PC-9 (cell line): Measurements from ENCODE around the gene GALNT13. TPM values are rescaled to one million over a fixed set of nuclear protein-coding genes. Genes with fewer than 3 reads are reported as not detected.

Source experiments
- BruUV-seq: library from RNA; stranded (reverse); fragments of 400-500 nt; replicated peaks from 2 replicates; lab custom pipeline; 2021; lab: Mats Ljungman, UMichigan
- CTCF ChIA-PET: fragments of 300-600 bp; sonication (Branson Sonifier 250); formaldehyde crosslinking; loops from one replicate; lab custom pipeline; 2022; ENCODE audit warnings: antibody characterized with exemption; lab: Charles Lee
- POLR2A ChIA-PET: fragments of 300-600 bp; sonication (Branson Sonifier 250); formaldehyde crosslinking; loops from one replicate; lab custom pipeline; 2022; ENCODE audit warnings: antibody characterized with exemption; ENCODE audit not compliant: unreplicated experiment; lab: Charles Lee
- DNase-seq, 2 experiments: peaks; one replicate each; pipeline versions ENCODE4 v3.0.0 to v3.0.0-alpha.2; 2015 to 2022; ENCODE audit warnings: mixed read lengths in 1 of 2
- H2AFZ ChIP-seq: fragments of 200-600 bp; sonication (generic); 2 replicates; pipeline ENCODE4 v1.8.1; 2017; ENCODE audit warnings: antibody characterized with exemption
- H3F3A ChIP-seq: fragments of 200-600 bp; sonication (generic); 2 replicates; pipeline ENCODE4 v1.8.1; 2017; ENCODE audit warnings: antibody characterized with exemption, mild to moderate bottlenecking, low read depth; ENCODE audit not compliant: insufficient read depth
- H3K27ac ChIP-seq: fragments of 200-600 bp; sonication (generic); 2 replicates; pipeline ENCODE4 v1.6.1; 2016; ENCODE audit warnings: mixed run types
- H3K27me3 ChIP-seq: fragments of 200-600 bp; sonication (generic); 2 replicates; pipeline ENCODE4 v1.6.1; 2016; ENCODE audit warnings: low read depth, mixed run types; ENCODE audit not compliant: insufficient read depth
- H3K36me3 ChIP-seq: fragments of 200-600 bp; sonication (generic); 2 replicates; pipeline ENCODE4 v1.6.1; 2016; ENCODE audit warnings: low read depth, mixed run types
- H3K4me1 ChIP-seq: fragments of 200-600 bp; sonication (generic); replicated peaks from 2 replicates; pipeline ENCODE4 v1.6.1; 2016; ENCODE audit warnings: mixed run types; ENCODE audit not compliant: insufficient read depth
- H3K4me2 ChIP-seq: fragments of 200-600 bp; sonication (generic); 2 replicates; pipeline ENCODE4 v1.6.1; 2017; ENCODE audit warnings: mixed run types
- H3K4me3 ChIP-seq: fragments of 200-600 bp; sonication (generic); 2 replicates; pipeline ENCODE4 v1.6.1; 2016; ENCODE audit warnings: mixed run types
- H3K79me2 ChIP-seq: fragments of 200-600 bp; sonication (generic); 2 replicates; pipeline ENCODE4 v1.6.1; 2017; ENCODE audit warnings: low read depth, mixed run types
- H3K9me2 ChIP-seq: fragments of 200-600 bp; sonication (generic); 2 replicates; pipeline ENCODE4 v1.8.1; 2017; ENCODE audit warnings: mild to moderate bottlenecking; ENCODE audit not compliant: insufficient read depth
- H3K9me3 ChIP-seq: fragments of 200-600 bp; sonication (generic); 2 replicates; pipeline ENCODE4 v1.8.1; 2016; ENCODE audit warnings: low read depth; ENCODE audit not compliant: insufficient read depth
- H4K20me1 ChIP-seq: fragments of 200-600 bp; sonication (generic); 2 replicates; pipeline ENCODE4 v1.8.1; 2017; ENCODE audit not compliant: insufficient read depth
- EZH2 ChIP-seq: fragments of 200-600 bp; sonication (generic); IDR thresholded peaks from 2 replicates; pipeline ENCODE4 v1.8.0; 2017; ENCODE audit warnings: antibody characterized with exemption, low read depth
- intact Hi-C: fragments of 100-400 bp; cut with micrococcal nuclease; formaldehyde crosslinking; loops from one replicate; pipeline ENCODE4 v1.10.0; 2022; ENCODE audit not compliant: unreplicated experiment
- total RNA-seq: library from RNA; stranded (reverse); gene quantifications from 2 replicates; pipeline ENCODE4 v1.2.3, GENCODE V29; 2021
- TF ChIP-seq, protein P1 (sequence below): fragments of 200-600 bp; sonication (generic); conservative IDR thresholded peaks from 2 replicates; pipeline ENCODE4 v1.6.1; 2017; ENCODE audit warnings: mixed run types, antibody characterized with exemption, mild to moderate bottlenecking, moderate library complexity

The GALNT13 gene
- total RNA-seq, 1 experiment from 2014 or later, result 3.6 TPM

DNA sequence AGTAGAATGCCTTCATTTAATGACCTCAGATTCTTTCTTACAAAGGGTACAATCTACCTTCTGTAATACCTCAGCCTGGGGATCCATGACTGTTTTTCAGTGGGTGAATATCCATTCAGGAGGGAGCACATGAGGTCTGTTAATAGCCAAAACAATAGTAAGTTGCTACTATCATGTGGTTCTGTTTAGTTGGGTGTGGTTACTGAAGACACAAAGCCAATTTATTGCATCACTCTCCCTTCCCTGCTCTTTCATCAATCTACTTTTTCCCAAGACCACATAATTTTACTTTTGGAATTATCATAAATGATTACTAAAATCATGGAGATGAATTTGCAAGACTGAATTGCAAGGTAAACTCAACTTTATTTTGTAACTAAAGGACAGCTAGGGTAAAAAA is 254.2 kb downstream of the GALNT13 start:
- DNase-seq, result no peak
- Histone ChIP-seq H4K20me1 (no peaks in the 10 kb centered on the region), H3K4me2 (no peak overlapping the region), H3K36me3 (no peaks in the 10 kb centered on the region), H3K27me3 (no peaks in the 10 kb centered on the region), H2AFZ (no peak overlapping the region), H3F3A (no peaks in the 10 kb centered on the region), H3K4me3 (no peak overlapping the region), H3K4me1 (no peaks in the 10 kb centered on the region), H3K79me2 (no peaks in the 10 kb centered on the region), H3K27ac (no peak overlapping the region), H3K9me2 (no peaks in the 10 kb centered on the region), H3K9me3 (no peaks in the 10 kb centered on the region)
- POLR2A ChIA-PET, result no interaction called here
- CTCF ChIA-PET, result no interaction called here
- intact Hi-C loops, result no loop called here
- TF ChIP-seq, protein P1, sequence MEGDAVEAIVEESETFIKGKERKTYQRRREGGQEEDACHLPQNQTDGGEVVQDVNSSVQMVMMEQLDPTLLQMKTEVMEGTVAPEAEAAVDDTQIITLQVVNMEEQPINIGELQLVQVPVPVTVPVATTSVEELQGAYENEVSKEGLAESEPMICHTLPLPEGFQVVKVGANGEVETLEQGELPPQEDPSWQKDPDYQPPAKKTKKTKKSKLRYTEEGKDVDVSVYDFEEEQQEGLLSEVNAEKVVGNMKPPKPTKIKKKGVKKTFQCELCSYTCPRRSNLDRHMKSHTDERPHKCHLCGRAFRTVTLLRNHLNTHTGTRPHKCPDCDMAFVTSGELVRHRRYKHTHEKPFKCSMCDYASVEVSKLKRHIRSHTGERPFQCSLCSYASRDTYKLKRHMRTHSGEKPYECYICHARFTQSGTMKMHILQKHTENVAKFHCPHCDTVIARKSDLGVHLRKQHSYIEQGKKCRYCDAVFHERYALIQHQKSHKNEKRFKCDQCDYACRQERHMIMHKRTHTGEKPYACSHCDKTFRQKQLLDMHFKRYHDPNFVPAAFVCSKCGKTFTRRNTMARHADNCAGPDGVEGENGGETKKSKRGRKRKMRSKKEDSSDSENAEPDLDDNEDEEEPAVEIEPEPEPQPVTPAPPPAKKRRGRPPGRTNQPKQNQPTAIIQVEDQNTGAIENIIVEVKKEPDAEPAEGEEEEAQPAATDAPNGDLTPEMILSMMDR, result no peak
- TF ChIP-seq EZH2, result no peak
- BruUV-seq, result no TSS peak

DNA sequence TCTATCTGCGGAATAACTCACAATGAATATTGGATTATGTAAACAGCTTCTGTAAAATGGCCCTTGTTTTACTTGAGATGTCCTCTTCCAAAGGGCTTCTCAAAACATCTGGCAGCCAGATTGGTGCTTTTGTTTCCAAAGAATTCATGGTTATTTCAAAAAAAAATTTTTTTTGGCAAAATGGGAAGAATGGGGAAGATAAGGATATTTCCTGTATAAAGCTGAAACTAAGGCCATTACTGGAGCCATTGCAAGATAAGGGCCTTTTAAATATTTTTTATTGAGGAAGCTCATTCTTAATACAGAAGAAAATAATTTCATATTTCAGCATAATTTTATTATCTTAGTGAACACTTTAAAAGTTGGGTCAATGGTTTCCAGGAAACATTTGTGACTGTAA is 259.1 kb downstream of the GALNT13 start:
- DNase-seq, result no peak
- Histone ChIP-seq H2AFZ (no peak overlapping the region), H3K27ac (no peak overlapping the region), H3K4me2 (no peak overlapping the region), H3K4me1 (no peaks in the 10 kb centered on the region), H4K20me1 (no peaks in the 10 kb centered on the region), H3K4me3 (no peak overlapping the region), H3K36me3 (no peaks in the 10 kb centered on the region), H3F3A (no peaks in the 10 kb centered on the region), H3K9me2 (no peaks in the 10 kb centered on the region), H3K79me2 (no peaks in the 10 kb centered on the region), H3K27me3 (no peaks in the 10 kb centered on the region), H3K9me3 (no peaks in the 10 kb centered on the region)
- no TSS peak for BruUV-seq
- ChIA-PET CTCF (no interaction called here), POLR2A (no interaction called here)
- intact Hi-C loops, result no loop called here
- TF ChIP-seq, protein P1, result no peak
- TF ChIP-seq EZH2, result no peak

DNA sequence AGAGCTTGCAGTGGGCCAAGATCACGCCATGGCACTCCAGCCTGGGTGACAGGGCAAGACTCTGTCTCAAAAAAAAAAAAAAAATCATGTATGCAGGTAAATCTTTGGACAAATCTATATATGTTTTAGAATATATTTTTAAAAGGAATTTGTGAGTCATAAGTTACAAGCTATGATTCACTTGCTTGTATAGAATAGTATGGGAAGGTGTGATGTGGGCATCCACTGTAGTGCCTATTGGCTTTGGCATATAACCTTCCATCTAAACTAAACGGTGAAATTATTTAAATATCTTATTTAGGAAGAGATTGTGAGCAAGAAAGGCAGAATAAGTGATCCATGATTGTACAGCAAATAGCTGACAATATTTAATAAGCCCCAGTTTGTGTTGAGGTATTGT is 261.1 kb downstream of the GALNT13 start:
- H3K36me3 ChIP-seq, result no peaks in the 10 kb centered on the region
- H3K79me2 ChIP-seq, result no peaks in the 10 kb centered on the region
- no peak overlapping the region for H3K4me2 ChIP-seq
- no TSS peak for BruUV-seq
- ChIA-PET CTCF (no interaction called here), POLR2A (no interaction called here)
- H3K27ac ChIP-seq, result no peak overlapping the region
- H4K20me1 ChIP-seq, result no peaks in the 10 kb centered on the region
- H3K9me2 ChIP-seq, result no peaks in the 10 kb centered on the region
- H3K4me3 ChIP-seq, result no peak overlapping the region
- no peaks in the 10 kb centered on the region for H3K9me3 ChIP-seq
- H3K27me3 ChIP-seq, result no peaks in the 10 kb centered on the region
- no peaks in the 10 kb centered on the region for H3K4me1 ChIP-seq
- H2AFZ ChIP-seq, result no peak overlapping the region
- DNase-seq, result no peak
- intact Hi-C loops, result no loop called here
- TF ChIP-seq, protein P1, result no peak
- TF ChIP-seq EZH2, result no peak
- H3F3A ChIP-seq, result no peaks in the 10 kb centered on the region
